Mucosa of descending colon (tissue), 3 donors: ENCODE data around the gene LIX1L. TPM values are rescaled to one million over a fixed set of nuclear protein-coding genes. Genes with fewer than 3 reads are reported as not detected.

Source experiments
- ATAC-seq: fragments of 200-7000 bp; cut with Tn5 transposase; one replicate; pipeline ENCODE4 v1.9.1; 2020; ENCODE audit warnings: mild to moderate bottlenecking, moderate library complexity
- DNase-seq, 3 donors: peaks; one replicate each; pipeline ENCODE4 v3.0.0-alpha.2; 2020
- H3K36me3 ChIP-seq: fragments of 200-600 bp; one replicate; pipeline ENCODE4 v1.8.0; 2021; ENCODE audit warnings: low read depth, mild to moderate bottlenecking
- H3K4me1 ChIP-seq: fragments of 200-600 bp; one replicate; pipeline ENCODE4 v1.8.0; 2021; ENCODE audit warnings: low read depth, mild to moderate bottlenecking
- H3K4me3 ChIP-seq: fragments of 200-600 bp; one replicate; pipeline ENCODE4 v1.8.0; 2021; ENCODE audit warnings: mild to moderate bottlenecking
- H3K9me3 ChIP-seq: fragments of 200-600 bp; one replicate; pipeline ENCODE4 v1.8.0; 2021; ENCODE audit warnings: mild to moderate bottlenecking
- CTCF ChIP-seq: fragments of 200-600 bp; IDR thresholded peaks from one replicate; pipeline ENCODE4 v1.8.0; 2022; ENCODE audit warnings: antibody characterized with exemption, mild to moderate bottlenecking
- intact Hi-C, 2 donors: fragments of 100-400 bp; cut with DNase I in 1 of 2; cut with micrococcal nuclease in 1 of 2; formaldehyde crosslinking; loops; one replicate each; pipeline versions ENCODE4 v1.11.0 to v1.11.1; 2022; cut with DNase I, micrococcal nuclease
- total RNA-seq, 3 donors: library from RNA; stranded (reverse); fragmentation: NEBNext Ultra II Directional in 2 of 3; extraction: Animal tissue kit (Norgen Biotek cat#: 25700) in 2 of 3; gene quantifications; one replicate each; pipeline versions ENCODE4 v1.2.1 to v1.2.4, GENCODE V29; 2021 to 2023
- donor health status: DM: no; HTN: no; CAD: no; lungs with moderate emphysema.
- donor health status: DM: no; HTN: no; CAD: no.
- donor health status: DM: no; HTN: yes; CAD: no.

The LIX1L gene
- total RNA-seq, 3 donors from 2014 or later = 3.9 to 34.3 (median 10.2) TPM

DNA sequence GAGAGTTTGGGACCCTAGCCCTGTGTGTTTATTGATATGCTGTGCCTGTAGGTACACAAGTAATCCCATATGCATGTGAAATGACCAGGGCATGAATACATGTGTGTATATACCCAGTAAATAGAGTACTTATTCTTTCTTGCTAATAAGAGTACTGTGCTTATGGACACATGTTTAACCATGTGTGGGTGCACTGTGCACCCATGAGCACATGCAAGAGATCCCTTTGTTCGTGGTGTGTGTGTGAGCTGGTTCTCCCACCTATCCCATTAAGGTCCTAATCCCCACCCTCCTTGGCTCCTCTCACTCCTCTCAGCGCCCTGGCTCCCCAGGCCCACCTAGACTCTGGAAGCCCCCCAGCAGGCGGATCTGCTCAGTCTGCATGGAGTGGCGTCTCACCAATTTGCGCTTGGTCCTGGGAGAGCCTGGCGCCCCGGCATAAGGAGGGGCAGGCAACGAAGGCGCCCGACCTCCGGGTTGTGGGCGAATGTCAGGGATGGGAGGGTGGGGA lies 2.2 kb upstream of the LIX1L start:
- intact Hi-C loops = loop anchor here in 1 of 2 donors (10.0 kb wide), 1 partner anchor 45 kb away; the partner anchor contains the start of genes ITGA10 and PEX11B
- TF ChIP-seq CTCF = no peak
- H3K4me1 ChIP-seq = peaks cover 47% of the 10 kb centered on the region
- peak in 1 of 3 donors; percentile 59 for DNase-seq
- H3K9me3 ChIP-seq = no peaks in the 10 kb centered on the region
- ATAC-seq = no peak
- H3K4me3 ChIP-seq = no peak overlapping the region
- no peaks in the 10 kb centered on the region for H3K36me3 ChIP-seq

DNA sequence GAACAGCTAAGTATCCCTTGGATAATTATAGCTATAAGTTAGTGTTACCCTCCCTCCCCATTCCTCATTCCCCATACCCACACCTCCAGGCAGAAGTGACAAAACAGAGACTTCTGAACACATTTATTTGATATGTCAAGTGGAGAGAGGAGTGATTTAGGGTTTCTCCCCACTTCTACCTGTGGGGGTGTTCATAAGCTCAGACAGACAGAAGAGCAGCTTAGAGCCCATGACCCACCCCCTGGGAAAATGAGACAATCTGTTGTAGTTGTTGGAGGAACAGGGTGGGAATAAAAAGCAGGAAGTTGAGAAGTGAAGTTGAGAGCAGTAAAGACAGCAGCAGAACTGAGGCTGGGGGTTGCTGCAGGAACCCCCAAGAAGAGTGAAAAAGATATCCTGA lies 1.5 kb upstream of the LIX1L start:
- Histone ChIP-seq H3K9me3 (no peaks in the 10 kb centered on the region), H3K4me3 (no peak overlapping the region), H3K36me3 (no peaks in the 10 kb centered on the region), H3K4me1 (peaks cover 52% of the 10 kb centered on the region)
- TF ChIP-seq CTCF = no peak
- DNase-seq (no peak), ATAC-seq (no peak)
- intact Hi-C loops = no loop called here

DNA sequence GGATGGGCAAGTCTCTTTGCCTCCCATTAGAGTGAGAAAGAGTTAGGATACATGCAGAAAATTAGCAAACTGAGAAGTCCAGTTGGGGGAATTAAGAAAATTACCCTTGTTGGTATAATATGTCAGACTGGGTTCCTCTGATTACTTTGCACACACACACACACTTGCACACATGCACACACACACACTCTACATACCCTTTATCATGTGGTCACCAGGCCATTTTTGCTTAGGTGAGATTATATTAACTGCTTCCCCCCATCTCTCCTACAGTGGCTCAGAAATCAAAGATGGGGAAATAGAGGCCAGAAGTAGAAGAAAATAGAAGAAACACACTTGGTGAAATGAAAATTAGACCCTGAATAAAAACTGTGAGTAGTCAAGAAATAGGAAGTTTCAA lies 917 bp upstream of the LIX1L start:
- Histone ChIP-seq H3K9me3 (no peaks in the 10 kb centered on the region), H3K36me3 (no peaks in the 10 kb centered on the region), H3K4me1 (peaks cover 48% of the 10 kb centered on the region), H3K4me3 (no peak overlapping the region)
- intact Hi-C loops = no loop called here
- DNase-seq = no peak
- no peak for ATAC-seq
- TF ChIP-seq CTCF = no peak

DNA sequence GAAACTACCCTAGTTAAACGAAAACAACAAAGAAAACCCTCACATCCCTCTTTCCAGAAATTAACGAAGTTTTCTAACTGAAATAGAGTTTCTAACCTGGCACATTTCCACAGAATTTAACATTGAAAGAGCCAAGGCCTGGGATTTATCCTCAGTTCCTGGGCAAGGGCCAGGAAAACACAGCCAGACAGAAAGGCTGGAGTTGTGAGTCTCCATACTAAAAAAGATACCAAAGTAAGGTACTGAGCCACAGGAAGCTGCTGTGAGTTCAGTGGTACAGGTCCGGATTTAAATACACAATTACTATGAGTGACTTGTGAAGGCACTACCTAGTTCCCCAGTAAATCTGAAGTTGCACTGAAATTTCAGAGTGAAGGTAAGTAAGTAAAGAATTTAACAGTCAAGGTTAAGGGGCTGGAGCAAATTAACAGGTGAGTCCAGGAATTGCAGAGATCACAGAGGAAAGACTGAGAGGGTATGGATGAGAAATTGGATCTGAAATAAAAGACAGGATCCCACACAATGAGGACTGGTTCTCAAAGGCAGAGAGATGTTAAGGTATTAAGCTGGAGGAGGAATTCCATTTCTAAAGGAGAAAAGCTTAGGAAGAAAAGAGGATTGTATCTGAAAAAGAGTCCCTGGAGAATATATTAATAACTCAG lies 905 bp downstream of the LIX1L start:
- no peak for DNase-seq
- intact Hi-C loops = no loop called here
- H3K4me1 ChIP-seq = peaks cover 31% of the 10 kb centered on the region
- no peaks in the 10 kb centered on the region for H3K36me3 ChIP-seq
- TF ChIP-seq CTCF = no peak
- H3K9me3 ChIP-seq = no peaks in the 10 kb centered on the region
- H3K4me3 ChIP-seq = peak overlapping the region; percentile 37
- ATAC-seq = no peak

DNA sequence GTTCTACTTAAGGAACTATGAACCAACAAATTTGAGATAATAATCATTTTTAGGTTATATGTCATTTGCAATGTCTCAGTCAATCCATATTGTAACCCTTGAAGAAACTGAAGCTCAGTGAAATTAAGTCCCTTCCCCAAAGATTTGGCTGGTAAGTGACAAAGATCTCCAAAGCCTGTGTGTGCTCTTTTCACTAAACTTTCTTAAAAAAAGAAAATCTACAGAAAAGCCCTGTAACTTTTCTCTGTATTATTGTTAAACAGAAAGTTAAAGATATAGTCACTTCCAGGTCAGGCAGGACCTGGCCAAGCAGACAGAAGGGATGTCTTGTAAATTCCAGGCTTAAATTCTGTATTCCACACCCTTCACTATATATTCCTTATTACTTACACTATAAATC lies 1.5 kb downstream of the LIX1L start:
- no peak for TF ChIP-seq CTCF
- Histone ChIP-seq H3K9me3 (no peaks in the 10 kb centered on the region), H3K4me3 (no peak overlapping the region), H3K36me3 (no peaks in the 10 kb centered on the region), H3K4me1 (peaks cover 27% of the 10 kb centered on the region)
- no peak for DNase-seq
- intact Hi-C loops = no loop called here
- ATAC-seq = no peak
